Endothelial cell (in vitro differentiated cells): ENCODE data around the gene ZFX. TPM values are rescaled to one million over a fixed set of nuclear protein-coding genes. Genes with fewer than 3 reads are reported as not detected.
A peak's percentile ranks its signal among the peaks of the same experiment; 100 is the strongest.

Source experiments
- DNase-seq: peaks from one replicate; pipeline ENCODE4 v3.0.0; 2021; ENCODE audit warnings: low spot score
- H3K27ac Mint-ChIP-seq: one replicate; pipeline ENCODE4 v1.8.0; 2021; ENCODE audit warnings: mixed read lengths, inconsistent platforms; ENCODE audit not compliant: unreplicated experiment
- H3K27me3 Mint-ChIP-seq: one replicate; pipeline ENCODE4 v1.8.0; 2021; ENCODE audit warnings: mild to moderate bottlenecking, moderate library complexity, mixed read lengths, inconsistent platforms; ENCODE audit not compliant: unreplicated experiment
- H3K36me3 Mint-ChIP-seq: one replicate; pipeline ENCODE4 v1.8.0; 2021; ENCODE audit warnings: mild to moderate bottlenecking, low read depth, mixed read lengths, inconsistent platforms; ENCODE audit not compliant: unreplicated experiment
- H3K4me1 Mint-ChIP-seq: one replicate; pipeline ENCODE4 v1.8.0; 2021; ENCODE audit warnings: mild to moderate bottlenecking, mixed read lengths, inconsistent platforms; ENCODE audit not compliant: unreplicated experiment
- H3K4me3 Mint-ChIP-seq: one replicate; pipeline ENCODE4 v1.8.0; 2021; ENCODE audit warnings: mild to moderate bottlenecking, mixed read lengths, inconsistent platforms; ENCODE audit not compliant: unreplicated experiment
- H3K9me3 Mint-ChIP-seq: one replicate; pipeline ENCODE4 v1.8.0; 2021; ENCODE audit warnings: mixed read lengths, inconsistent platforms; ENCODE audit not compliant: unreplicated experiment
- total RNA-seq: library from RNA; stranded (reverse); fragmentation: NEBNext Ultra II Directional; extraction: Animal tissue kit (Norgen Biotek cat#: 25700); gene quantifications from one replicate; pipeline ENCODE4 v1.2.1, GENCODE V29; 2021; ENCODE audit not compliant: unreplicated experiment
- TF ChIP-seq, protein P1 (sequence below): fragments of 200-600 bp; sonication (generic); IDR thresholded peaks from one replicate; pipeline ENCODE4 v1.5.0; 2021; ENCODE audit warnings: antibody characterized with exemption; ENCODE audit not compliant: unreplicated experiment

The ZFX gene
- total RNA-seq, 1 donor from 2014 or later, result 40.0 TPM

DNA sequence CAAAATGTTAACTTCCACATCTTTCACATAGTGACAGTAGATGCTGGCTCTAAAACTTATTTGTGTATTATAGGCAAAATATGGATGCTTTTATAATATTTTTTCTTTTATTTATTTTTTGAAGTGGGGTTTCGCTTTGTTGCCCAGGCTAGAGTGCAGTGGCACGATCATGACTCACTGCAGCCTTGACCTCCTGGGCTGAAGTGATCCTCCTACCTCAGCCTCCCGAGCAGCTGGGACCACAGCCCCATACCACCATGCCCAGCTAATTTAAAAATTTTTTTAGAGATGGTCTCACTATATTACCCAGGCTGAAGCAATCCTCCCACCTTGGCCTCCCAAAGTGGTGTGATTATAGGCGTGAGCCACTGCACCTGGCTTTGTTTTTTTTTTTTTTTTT lies 48.6 kb downstream of the ZFX start:
- Mint-ChIP-seq H3K27ac (no peak overlapping the region), H3K9me3 (no peaks in the 10 kb centered on the region), H3K4me1 (peaks cover 18% of the 10 kb centered on the region), H3K4me3 (no peak overlapping the region), H3K36me3 (peaks cover 6% of the 10 kb centered on the region), H3K27me3 (peaks cover 3% of the 10 kb centered on the region)
- TF ChIP-seq, protein P1, sequence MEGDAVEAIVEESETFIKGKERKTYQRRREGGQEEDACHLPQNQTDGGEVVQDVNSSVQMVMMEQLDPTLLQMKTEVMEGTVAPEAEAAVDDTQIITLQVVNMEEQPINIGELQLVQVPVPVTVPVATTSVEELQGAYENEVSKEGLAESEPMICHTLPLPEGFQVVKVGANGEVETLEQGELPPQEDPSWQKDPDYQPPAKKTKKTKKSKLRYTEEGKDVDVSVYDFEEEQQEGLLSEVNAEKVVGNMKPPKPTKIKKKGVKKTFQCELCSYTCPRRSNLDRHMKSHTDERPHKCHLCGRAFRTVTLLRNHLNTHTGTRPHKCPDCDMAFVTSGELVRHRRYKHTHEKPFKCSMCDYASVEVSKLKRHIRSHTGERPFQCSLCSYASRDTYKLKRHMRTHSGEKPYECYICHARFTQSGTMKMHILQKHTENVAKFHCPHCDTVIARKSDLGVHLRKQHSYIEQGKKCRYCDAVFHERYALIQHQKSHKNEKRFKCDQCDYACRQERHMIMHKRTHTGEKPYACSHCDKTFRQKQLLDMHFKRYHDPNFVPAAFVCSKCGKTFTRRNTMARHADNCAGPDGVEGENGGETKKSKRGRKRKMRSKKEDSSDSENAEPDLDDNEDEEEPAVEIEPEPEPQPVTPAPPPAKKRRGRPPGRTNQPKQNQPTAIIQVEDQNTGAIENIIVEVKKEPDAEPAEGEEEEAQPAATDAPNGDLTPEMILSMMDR, result no peak
- DNase-seq, result no peak

DNA sequence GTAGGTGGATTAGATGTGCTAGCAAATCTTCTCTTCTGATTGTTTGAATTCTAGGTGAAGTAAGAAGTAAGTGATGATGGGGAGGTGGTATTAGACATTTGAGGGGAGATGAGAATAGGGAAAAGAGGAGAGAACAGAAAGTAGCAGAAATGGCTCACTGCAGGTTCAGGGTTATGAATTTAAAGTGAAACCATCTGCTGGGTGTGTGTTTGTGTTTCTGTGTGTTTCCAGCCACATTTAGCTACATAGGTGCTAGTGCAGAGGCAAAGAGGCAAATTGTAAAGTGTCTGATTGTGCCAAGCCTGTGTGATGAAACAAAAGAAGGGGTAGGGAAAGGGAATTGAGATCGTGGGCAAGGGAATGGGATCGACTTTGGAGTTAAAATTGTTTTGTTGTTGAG lies 50.6 kb downstream of the ZFX start:
- H3K4me3 Mint-ChIP-seq, result peak overlapping the region; percentile 40
- TF ChIP-seq, protein P1, result no peak
- peaks cover 6% of the 10 kb centered on the region for H3K36me3 Mint-ChIP-seq
- H3K27me3 Mint-ChIP-seq, result peaks cover 1% of the 10 kb centered on the region
- H3K9me3 Mint-ChIP-seq, result no peaks in the 10 kb centered on the region
- DNase-seq, result no peak
- peaks cover 13% of the 10 kb centered on the region for H3K4me1 Mint-ChIP-seq
- H3K27ac Mint-ChIP-seq, result no peak overlapping the region

DNA sequence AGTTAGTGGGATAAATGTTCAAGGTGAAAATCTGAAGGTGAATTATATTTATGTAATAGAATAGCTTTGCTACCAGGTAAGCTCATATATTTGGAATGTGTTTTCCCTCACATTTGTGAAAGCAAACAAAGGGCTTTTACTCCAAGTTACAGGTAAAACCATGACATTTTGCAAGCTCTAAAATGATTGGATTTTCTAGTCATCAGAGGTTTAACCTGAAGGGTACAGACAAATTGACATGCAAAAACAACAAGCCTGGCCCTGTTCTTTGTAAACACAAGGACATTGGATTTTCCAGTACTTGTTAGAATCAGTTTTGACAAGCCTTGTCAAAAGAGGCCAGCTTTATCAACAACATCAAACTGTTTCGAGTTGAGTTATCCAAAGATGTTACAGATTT lies 51.7 kb downstream of the ZFX start:
- Mint-ChIP-seq H3K9me3 (no peaks in the 10 kb centered on the region), H3K27me3 (peaks cover 1% of the 10 kb centered on the region), H3K27ac (no peak overlapping the region), H3K4me1 (peaks cover 13% of the 10 kb centered on the region), H3K4me3 (no peak overlapping the region), H3K36me3 (peaks cover 6% of the 10 kb centered on the region)
- no peak for DNase-seq
- TF ChIP-seq, protein P1, result no peak

DNA sequence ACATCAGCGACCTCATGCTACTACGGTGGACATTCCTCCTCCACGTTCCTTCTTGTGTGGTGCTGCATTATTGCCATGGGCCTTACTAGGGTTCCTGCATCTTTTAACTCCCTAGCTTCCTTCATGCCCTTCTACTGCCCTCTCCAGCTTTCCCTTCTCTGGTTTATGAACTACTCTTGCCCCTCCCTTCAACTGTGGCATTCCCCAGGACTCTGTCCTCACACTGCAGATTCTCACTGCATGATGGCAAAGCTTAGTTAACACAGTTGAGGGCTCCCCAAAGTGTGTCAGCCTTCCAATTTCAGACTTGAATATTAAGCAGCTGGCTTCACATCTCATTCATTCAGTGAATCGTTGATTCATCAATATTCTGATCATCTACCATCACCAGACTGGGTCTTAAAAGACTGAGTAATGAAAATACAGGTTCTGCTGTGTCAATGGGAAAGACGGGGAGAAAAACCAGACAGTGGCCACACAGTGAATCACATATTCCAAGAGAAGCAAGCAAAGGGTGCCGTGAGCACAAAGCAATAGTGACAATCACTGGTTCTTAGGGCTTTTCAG lies 53.0 kb downstream of the ZFX start:
- peak overlapping the region; percentile 15 for H3K27ac Mint-ChIP-seq
- TF ChIP-seq, protein P1, result no peak
- no peak overlapping the region for H3K4me3 Mint-ChIP-seq

DNA sequence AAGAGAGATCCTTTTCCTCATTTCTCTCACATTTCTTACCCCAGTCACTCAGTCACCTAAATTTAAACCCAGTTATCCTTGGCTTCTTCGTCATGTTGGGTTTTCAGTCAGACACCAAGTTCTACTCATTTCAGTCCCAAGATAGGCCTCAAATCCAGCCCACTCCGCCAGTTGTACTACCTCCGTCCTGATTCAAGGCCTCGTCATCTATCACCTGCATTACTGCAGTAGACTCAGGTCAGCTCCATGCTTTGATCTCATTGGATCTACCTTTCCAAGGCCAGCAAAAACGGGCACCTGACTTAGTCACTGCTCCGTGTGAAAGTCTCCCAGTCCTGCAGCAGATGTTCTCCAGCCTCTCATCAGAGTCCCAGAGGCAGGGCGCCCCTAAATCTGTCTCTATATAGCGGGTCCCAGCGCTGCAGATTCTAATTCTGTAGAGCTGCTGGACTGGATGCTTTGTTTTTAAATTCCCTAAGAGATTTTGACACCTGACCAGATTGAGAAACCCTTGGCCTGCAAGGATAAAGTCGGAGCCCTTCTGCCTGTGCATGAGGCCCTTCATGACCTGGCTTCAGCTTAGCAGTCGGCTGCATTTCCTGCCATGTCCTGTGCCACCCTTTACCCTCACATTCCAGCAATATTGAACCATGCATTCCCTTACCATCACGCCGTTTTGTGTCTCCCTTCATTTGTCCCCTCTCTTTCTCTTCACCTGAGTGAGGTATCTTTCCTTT lies 53.7 kb downstream of the ZFX start:
- peaks cover 6% of the 10 kb centered on the region for H3K36me3 Mint-ChIP-seq
- TF ChIP-seq, protein P1, result no peak
- no peaks in the 10 kb centered on the region for H3K27me3 Mint-ChIP-seq
- H3K27ac Mint-ChIP-seq, result no peak overlapping the region
- H3K9me3 Mint-ChIP-seq, result no peaks in the 10 kb centered on the region
- DNase-seq, result no peak
- H3K4me3 Mint-ChIP-seq, result no peak overlapping the region
- H3K4me1 Mint-ChIP-seq, result peaks cover 13% of the 10 kb centered on the region

More for the DNA sequence above, 53.0 kb downstream of the ZFX start:
- Mint-ChIP-seq H3K36me3 (peaks cover 6% of the 10 kb centered on the region), H3K9me3 (no peaks in the 10 kb centered on the region), H3K4me1 (peaks cover 13% of the 10 kb centered on the region), H3K27me3 (no peaks in the 10 kb centered on the region)
- no peak for DNase-seq
